ENCODE data around the gene RBMXL3.

Gene RBMXL3

GRCh38 chrX:115183980-115184379 lies 5.2 kb upstream of the RBMXL3 start:
- Histone ChIP-seq H3K4me3 (ENCODE audit: low read length) (no peak overlapping the region), H3K9ac (ENCODE audit: low read length) (no peak overlapping the region)

GRCh38 chrX:115189646-115190635 lies 731 bp downstream of the RBMXL3 start:
- Histone ChIP-seq H3K36me3 (replicated peaks; ENCODE audit: insufficient read depth, low read length) (no peaks in the 10 kb centered on the region), H4K20me1 (ENCODE audit: insufficient read depth, low read length) (no peaks in the 10 kb centered on the region), H3F3A (ENCODE audit: insufficient read depth, low read length) (no peaks in the 10 kb centered on the region), H2AFZ (ENCODE audit: low read length) (no peak overlapping the region), H3K79me2 (ENCODE audit: low read length) (no peaks in the 10 kb centered on the region), H3K4me1 (ENCODE audit: low read length) (no peaks in the 10 kb centered on the region), H3K9ac (ENCODE audit: low read length) (no peak overlapping the region), H3K27me3 (replicated peaks; ENCODE audit: insufficient read depth, low read length) (no peaks in the 10 kb centered on the region), H3K9me3 (replicated peaks; ENCODE audit: insufficient read depth, low read length) (no peaks in the 10 kb centered on the region), H3K9me2 (replicated peaks; ENCODE audit: insufficient read depth, low read length) (no peaks in the 10 kb centered on the region), H3K27ac (ENCODE audit: low read length) (no peak overlapping the region), H3K4me3 (ENCODE audit: low read length) (no peak overlapping the region), H3K4me2 (ENCODE audit: low read depth, low read length) (no peak overlapping the region)
- no peak for DNase-seq
- no peak for TF ChIP-seq EZH2 (optimal IDR thresholded peaks at IDR 0.05; ENCODE audit: low read depth, low read length)
- TF ChIP-seq CTCF (IDR thresholded peaks at IDR 0.05; ENCODE audit: low read length), result no peak
- TF ChIP-seq EZH2phosphoT487 (IDR thresholded peaks at IDR 0.05; ENCODE audit: low read length), result no peak

More at GRCh38 chrX:115183980-115184379, 5.2 kb upstream of the RBMXL3 start:
- no peak for DNase-seq
- H3K36me3 ChIP-seq (replicated peaks; ENCODE audit: insufficient read depth, low read length), result no peaks in the 10 kb centered on the region
- TF ChIP-seq EZH2 (optimal IDR thresholded peaks at IDR 0.05; ENCODE audit: low read depth, low read length), result no peak
- no peak for TF ChIP-seq EZH2phosphoT487 (IDR thresholded peaks at IDR 0.05; ENCODE audit: low read length)
- no peak for TF ChIP-seq CTCF (IDR thresholded peaks at IDR 0.05; ENCODE audit: low read length)
- no peaks in the 10 kb centered on the region for H3K79me2 ChIP-seq (ENCODE audit: low read length)
- no peaks in the 10 kb centered on the region for H3K27me3 ChIP-seq (replicated peaks; ENCODE audit: insufficient read depth, low read length)
- no peaks in the 10 kb centered on the region for H4K20me1 ChIP-seq (ENCODE audit: insufficient read depth, low read length)
- no peaks in the 10 kb centered on the region for H3F3A ChIP-seq (ENCODE audit: insufficient read depth, low read length)
- H3K27ac ChIP-seq (ENCODE audit: low read length), result no peak overlapping the region
- no peak overlapping the region for H3K4me2 ChIP-seq (ENCODE audit: low read depth, low read length)
- no peaks in the 10 kb centered on the region for H3K4me1 ChIP-seq (ENCODE audit: low read length)
- H3K9me2 ChIP-seq (replicated peaks; ENCODE audit: insufficient read depth, low read length), result no peaks in the 10 kb centered on the region
- no peaks in the 10 kb centered on the region for H3K9me3 ChIP-seq (replicated peaks; ENCODE audit: insufficient read depth, low read length)
- H2AFZ ChIP-seq (ENCODE audit: low read length), result no peak overlapping the region

- Histone ChIP-seq H3K4me2 (ENCODE audit: low read depth, low read length) (no peak overlapping the region), H3K27me3 (replicated peaks; ENCODE audit: insufficient read depth, low read length) (no peaks in the 10 kb centered on the region), H3K27ac (ENCODE audit: low read length) (no peak overlapping the region), H3K36me3 (replicated peaks; ENCODE audit: insufficient read depth, low read length) (no peaks in the 10 kb centered on the region), H3F3A (ENCODE audit: insufficient read depth, low read length) (no peaks in the 10 kb centered on the region), H3K79me2 (ENCODE audit: low read length) (no peaks in the 10 kb centered on the region), H3K4me3 (ENCODE audit: low read length) (no peak overlapping the region), H3K9me3 (replicated peaks; ENCODE audit: insufficient read depth, low read length) (no peaks in the 10 kb centered on the region), H3K4me1 (ENCODE audit: low read length) (no peaks in the 10 kb centered on the region), H2AFZ (ENCODE audit: low read length) (no peak overlapping the region), H3K9me2 (replicated peaks; ENCODE audit: insufficient read depth, low read length) (no peaks in the 10 kb centered on the region), H3K9ac (ENCODE audit: low read length) (no peak overlapping the region), H4K20me1 (ENCODE audit: insufficient read depth, low read length) (no peaks in the 10 kb centered on the region)
- no peak for TF ChIP-seq EZH2 (optimal IDR thresholded peaks at IDR 0.05; ENCODE audit: low read depth, low read length)
- TF ChIP-seq CTCF (IDR thresholded peaks at IDR 0.05; ENCODE audit: low read length), result no peak
- no peak for TF ChIP-seq EZH2phosphoT487 (IDR thresholded peaks at IDR 0.05; ENCODE audit: low read length)
- DNase-seq, result no peak
These were observed 1.7 kb downstream of the RBMXL3 start for GRCh38 chrX:115190636-115191489.
